GM20000 (cell line): Measurements from ENCODE around the gene NARS2.
A peak's percentile ranks its signal among the peaks of the same experiment; 100 is the strongest.

Source experiments
- DNase-seq: peaks from one replicate; pipeline ENCODE4 v3.0.0; 2012; ENCODE audit warnings: low spot score
- CTCF ChIP-seq: IDR thresholded peaks from 2 replicates; pipeline ENCODE4 v1.5.1; 2012; ENCODE audit warnings: mild to moderate bottlenecking, control low read depth; ENCODE audit errors: extremely low read depth, missing control alignments

Gene NARS2

GRCh38 chr11:78418584-78419211 is 156.0 kb downstream of the NARS2 start:
- TF ChIP-seq CTCF, result no peak
- DNase-seq, result no peak

GRCh38 chr11:78417888-78418583 is 156.6 kb downstream of the NARS2 start:
- peak; percentile 0 for TF ChIP-seq CTCF

GRCh38 chr11:78417175-78417887 is 157.3 kb downstream of the NARS2 start, which contains the start of gene GAB2:
TSS of gene GAB2 (minus strand) at chr11:78417820. CDS start at chr11:78417720, 100 bp downstream.
- no peak for DNase-seq
- no peak for TF ChIP-seq CTCF

More at GRCh38 chr11:78417888-78418583, 156.6 kb downstream of the NARS2 start:
- DNase-seq, result peak; percentile 92

GRCh38 chr11:78416285-78417174 is 158.1 kb downstream of the NARS2 start:
- TF ChIP-seq CTCF, result peak; percentile 60
- DNase-seq, result peak; percentile 84

- DNase-seq, result no peak
- TF ChIP-seq CTCF, result no peak
Measured at GRCh38 chr11:78415338-78415737, 159.3 kb downstream of the NARS2 start.

GRCh38 chr11:78414321-78415051 is 160.2 kb downstream of the NARS2 start:
- no peak for TF ChIP-seq CTCF
- DNase-seq, result peak; percentile 37
